ENCODE measurements around the gene SULT2B1.
"Not testable (repeated sequence)": the region's sequence is repeated elsewhere in the genome, so short reads cannot be mapped to it uniquely, and the experiment has no call there.

SULT2B1 gene

GRCh38 chr19:48551437-48552302 is at the start of gene SULT2B1:
Gene SULT2B1 (plus strand): TSS chr19:48552172. CDS start chr19:48552253, 81 bp downstream.
- no peak for DNase-seq

GRCh38 chr19:48502350-48503018 is 49.5 kb upstream of the SULT2B1 start:
- no peak for DNase-seq

- DNase-seq, result no peak
These were observed 45.7 kb upstream of the SULT2B1 start for GRCh38 chr19:48506138-48506733.

GRCh38 chr19:48507911-48508439 is 44.0 kb upstream of the SULT2B1 start:
- DNase-seq, result no peak

GRCh38 chr19:48508729-48509411 is 43.1 kb upstream of the SULT2B1 start:
- DNase-seq, result no peak

GRCh38 chr19:48509467-48510194 is 42.3 kb upstream of the SULT2B1 start:
- peak in 26 of 56 donors; percentile 12 to 74 (median 34) for DNase-seq

- DNase-seq, result peak in 55 of 56 donors; percentile 34 to 91 (median 73)
These were observed 41.3 kb upstream of the SULT2B1 start for GRCh38 chr19:48510421-48511268.

GRCh38 chr19:48511321-48511731 is 40.6 kb upstream of the SULT2B1 start:
- peak in 13 of 56 donors; percentile 23 to 61 (median 45) for DNase-seq

- peak; percentile 28 to 96 (median 84) for DNase-seq
These were observed 40.0 kb upstream of the SULT2B1 start, which contains the start of gene LMTK3 for GRCh38 chr19:48511800-48512503. Gene LMTK3 (minus strand): TSS chr19:48511835. CDS start chr19:48511576, 259 bp downstream.

- DNase-seq, result peak in 11 of 56 donors; percentile 4 to 59 (median 27)
These were observed 39.3 kb upstream of the SULT2B1 start for GRCh38 chr19:48512504-48513288.

- DNase-seq, result peak in 55 of 56 donors; percentile 25 to 93 (median 78)
These were observed 38.5 kb upstream of the SULT2B1 start for GRCh38 chr19:48513289-48514122.

GRCh38 chr19:48514123-48514458 is 37.9 kb upstream of the SULT2B1 start:
- DNase-seq, result peak in 1 of 56 donors; percentile 43

GRCh38 chr19:48516536-48516935 is 35.4 kb upstream of the SULT2B1 start:
- DNase-seq, result no peak

GRCh38 chr19:48518207-48518606 is 33.8 kb upstream of the SULT2B1 start:
- no peak for DNase-seq

- DNase-seq, result not testable (repeated sequence)
These were observed 32.5 kb upstream of the SULT2B1 start for GRCh38 chr19:48519426-48519825.

GRCh38 chr19:48520134-48520533 is 31.8 kb upstream of the SULT2B1 start:
- DNase-seq, result no peak

GRCh38 chr19:48524221-48524620 is 27.8 kb upstream of the SULT2B1 start:
- no peak for DNase-seq

All from nucleus accumbens (tissue), 56 donors.